Fibroblast of upper back skin (primary cell): ENCODE data around the gene VEGFA.

ENCODE experiments used
- DNase-seq: peaks from one replicate; pipeline ENCODE4 v3.0.0-alpha.2; 2013

The VEGFA gene

GRCh38 chr6:43773980-43774775 is 4.2 kb downstream of the VEGFA start:
- DNase-seq, result no peak

GRCh38 chr6:43774776-43775534 is 4.9 kb downstream of the VEGFA start:
- peak; percentile 77 for DNase-seq

GRCh38 chr6:43775535-43775885 is 5.5 kb downstream of the VEGFA start:
- no peak for DNase-seq

- no peak for DNase-seq
Observed at GRCh38 chr6:43776115-43776798, 6.2 kb downstream of the VEGFA start.

GRCh38 chr6:43776799-43777776 is 7.1 kb downstream of the VEGFA start:
- DNase-seq, result no peak

- DNase-seq, result no peak
Observed at GRCh38 chr6:43778131-43778855, 8.3 kb downstream of the VEGFA start.

- DNase-seq, result no peak
Observed at GRCh38 chr6:43778976-43779851, 9.2 kb downstream of the VEGFA start.

GRCh38 chr6:43779852-43780236 is 9.8 kb downstream of the VEGFA start:
- no peak for DNase-seq

- no peak for DNase-seq
Observed at GRCh38 chr6:43780293-43780692, 10.3 kb downstream of the VEGFA start.

GRCh38 chr6:43780941-43781928 is 11.2 kb downstream of the VEGFA start:
- DNase-seq, result no peak

GRCh38 chr6:43781941-43782704 is 12.1 kb downstream of the VEGFA start:
- DNase-seq, result no peak

GRCh38 chr6:43782764-43783513 is 12.9 kb downstream of the VEGFA start:
- DNase-seq, result no peak

- DNase-seq, result no peak
Observed at GRCh38 chr6:43784049-43784855, 14.2 kb downstream of the VEGFA start.

GRCh38 chr6:43785220-43785752 is 15.3 kb downstream of the VEGFA start:
- DNase-seq, result no peak

GRCh38 chr6:43785904-43786303 is 15.9 kb downstream of the VEGFA start:
- DNase-seq, result no peak

GRCh38 chr6:43786664-43787329 is 16.8 kb downstream of the VEGFA start:
- peak; percentile 43 for DNase-seq
